Forelimb muscle (tissue), 1 donor: Measurements from ENCODE around the gene ZNF783. TPM values are rescaled to one million over a fixed set of nuclear protein-coding genes. Genes with fewer than 3 reads are reported as not detected.

Source experiments
- DNase-seq: peaks from one replicate; pipeline ENCODE4 v3.0.0-alpha.2; 2013; ENCODE audit warnings: low read depth
- polyA plus RNA-seq: library from polyadenylated mRNA; unstranded; fragments of 120-200 nt; gene quantifications from one replicate; pipeline ENCODE4 v1.2.1, GENCODE V29; 2013; ENCODE audit not compliant: insufficient read length

The ZNF783 gene
- polyA plus RNA-seq, 1 donor: 14.0 TPM

DNA sequence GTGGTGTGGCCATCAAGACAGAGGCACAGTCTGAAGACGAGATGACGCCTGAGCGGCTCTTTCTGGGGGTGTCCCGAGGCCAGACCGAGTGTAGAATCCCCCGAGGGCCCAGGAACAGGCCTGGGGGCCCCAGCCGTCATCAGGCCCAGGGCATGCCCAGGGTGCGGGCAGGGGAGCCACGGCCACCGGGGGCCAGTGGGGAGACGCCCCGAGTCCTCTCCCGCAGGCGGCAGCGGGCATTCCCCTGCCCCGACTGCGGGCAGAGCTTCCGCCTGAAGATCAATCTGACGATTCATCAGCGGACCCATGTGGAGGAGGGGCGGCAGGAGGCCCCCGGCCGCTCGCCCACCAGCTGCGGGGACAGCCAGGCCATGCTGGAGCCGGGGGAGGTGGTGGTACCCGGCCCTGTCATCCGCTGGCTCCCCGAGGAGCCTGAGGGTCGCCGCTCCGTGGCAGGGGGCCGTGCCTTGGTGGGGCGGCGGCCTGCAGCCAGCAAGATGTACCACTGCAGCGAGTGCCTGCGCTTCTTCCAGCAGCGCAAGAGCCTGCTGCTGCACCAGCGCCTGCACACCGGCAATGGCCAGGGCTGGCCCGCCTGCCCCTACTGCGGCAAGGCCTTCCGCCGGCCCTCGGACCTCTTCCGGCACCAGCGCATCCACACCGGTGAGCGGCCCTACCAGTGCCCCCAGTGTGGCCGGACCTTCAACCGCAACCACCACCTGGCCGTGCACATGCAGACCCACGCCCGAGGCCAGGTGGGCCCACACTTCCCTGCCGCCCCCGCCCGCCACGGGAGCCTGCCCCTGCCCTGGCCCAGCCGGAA lies 19.7 kb downstream of the ZNF783 start:
- DNase-seq: no peak

GRCh38 chr7:149282331-149282655 lies 20.3 kb downstream of the ZNF783 start:
- no peak for DNase-seq

- DNase-seq: no peak
These were observed 21.3 kb downstream of the ZNF783 start for GRCh38 chr7:149283321-149283720.

GRCh38 chr7:149284343-149284742 lies 22.3 kb downstream of the ZNF783 start:
- DNase-seq: no peak

DNA sequence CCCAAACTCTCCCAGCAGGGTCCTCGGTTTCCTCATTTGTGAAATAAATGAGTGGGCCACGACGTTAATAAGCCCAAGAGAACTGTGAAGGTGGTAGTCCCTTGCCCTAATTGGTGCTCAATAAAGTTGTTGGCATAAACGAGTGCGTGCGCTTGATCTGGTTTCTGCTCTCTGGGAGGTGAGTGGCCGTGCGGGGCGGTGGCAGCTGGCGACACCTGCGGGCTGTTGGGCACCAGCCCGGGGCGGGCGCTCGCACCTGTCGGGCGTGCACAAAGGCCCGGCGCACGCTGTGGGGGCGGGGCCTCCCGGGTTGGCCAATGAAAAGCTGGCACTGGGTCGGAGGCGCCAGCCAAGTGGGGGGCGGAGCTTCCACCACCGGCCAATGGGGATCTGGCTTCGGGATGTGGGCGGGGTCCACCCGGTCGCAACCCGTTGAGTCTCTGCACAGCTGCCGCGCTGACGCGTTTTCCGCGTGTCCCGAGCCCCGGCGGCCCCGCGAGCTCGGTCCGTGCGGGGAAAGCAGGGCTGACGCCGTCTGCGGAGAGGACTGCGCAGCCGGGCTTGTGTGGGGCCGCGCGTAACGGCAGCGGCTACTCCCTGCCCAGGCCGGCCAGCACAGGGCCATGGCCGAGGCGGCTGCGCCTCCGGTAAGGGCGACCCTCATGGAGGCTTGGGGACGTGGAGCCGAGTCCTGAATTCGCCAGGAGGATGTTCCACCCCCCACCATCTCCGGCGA lies 23.0 kb downstream of the ZNF783 start:
- DNase-seq: peak; percentile 39

GRCh38 chr7:149285603-149286002 lies 23.6 kb downstream of the ZNF783 start:
- DNase-seq: no peak

DNA sequence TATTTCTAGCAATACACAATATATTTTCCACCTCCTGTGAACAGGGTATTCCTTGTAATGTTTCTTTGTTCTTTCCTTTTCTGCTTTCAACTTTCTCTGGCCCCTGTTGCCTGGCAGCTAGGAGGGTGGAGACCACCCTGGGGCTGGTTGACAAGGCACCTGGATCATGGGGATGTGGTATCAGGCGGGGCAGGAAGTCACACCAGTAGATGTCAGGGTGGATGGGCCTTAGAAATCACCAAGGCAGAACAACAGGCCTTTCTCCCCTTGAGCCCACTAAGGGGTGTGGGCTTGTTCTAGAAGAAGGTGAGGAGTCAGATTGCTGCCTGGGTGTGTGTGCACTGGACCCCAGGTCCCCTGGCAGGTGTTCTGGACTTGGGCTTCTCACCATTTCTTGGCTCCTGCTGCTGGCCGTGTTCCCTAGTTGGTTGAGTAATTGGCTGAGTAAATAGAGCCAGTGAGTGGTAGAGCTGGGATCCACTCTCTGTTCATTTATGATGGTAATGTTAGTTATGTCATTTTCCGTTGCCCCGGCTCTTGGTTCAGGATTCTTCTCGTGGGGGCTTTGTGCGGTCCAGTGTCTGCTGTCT lies 24.9 kb downstream of the ZNF783 start:
- no peak for DNase-seq

GRCh38 chr7:149287622-149288021 lies 25.6 kb downstream of the ZNF783 start:
- no peak for DNase-seq

DNA sequence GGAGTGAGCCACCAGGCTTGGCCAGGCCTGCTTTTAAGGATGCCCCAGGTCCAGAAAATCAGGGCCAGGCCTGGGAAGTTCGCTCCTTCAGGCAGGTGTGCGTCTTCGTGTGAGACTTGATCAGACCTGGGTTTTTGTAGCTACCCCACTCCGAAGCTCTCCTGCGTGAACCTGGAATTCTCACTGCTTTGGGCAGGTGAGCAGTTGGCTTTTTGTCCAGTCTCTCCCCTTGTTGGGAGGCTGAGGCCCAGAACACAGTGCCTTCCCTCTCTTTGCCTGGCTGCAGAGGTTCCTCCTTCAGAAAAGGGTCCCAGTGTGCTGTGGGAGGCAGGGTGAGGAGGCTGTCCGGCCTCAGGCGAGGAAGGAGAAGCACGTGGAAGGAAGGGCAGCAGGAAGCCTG lies 27.3 kb downstream of the ZNF783 start:
- DNase-seq: no peak

DNA sequence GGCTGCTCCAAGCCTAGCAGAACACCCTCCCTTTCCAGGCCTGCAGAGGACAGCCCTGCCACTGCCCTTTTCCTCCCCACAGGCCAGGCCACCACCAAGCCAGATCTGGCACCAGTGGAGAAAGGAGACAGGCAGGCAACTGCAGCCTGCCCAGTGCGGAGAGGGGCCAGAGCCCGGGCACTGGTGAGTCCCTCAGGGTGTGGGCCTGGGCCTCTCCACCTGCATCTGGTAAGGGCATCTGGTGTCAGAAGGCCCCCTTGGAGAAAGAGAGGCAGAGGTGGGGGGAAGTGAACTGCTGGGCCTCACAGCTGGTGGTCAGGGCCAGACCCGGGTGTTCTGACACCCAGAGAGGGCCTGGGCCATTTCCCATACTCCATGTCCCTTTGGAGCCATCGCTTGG lies 27.9 kb downstream of the ZNF783 start:
- DNase-seq: no peak

DNA sequence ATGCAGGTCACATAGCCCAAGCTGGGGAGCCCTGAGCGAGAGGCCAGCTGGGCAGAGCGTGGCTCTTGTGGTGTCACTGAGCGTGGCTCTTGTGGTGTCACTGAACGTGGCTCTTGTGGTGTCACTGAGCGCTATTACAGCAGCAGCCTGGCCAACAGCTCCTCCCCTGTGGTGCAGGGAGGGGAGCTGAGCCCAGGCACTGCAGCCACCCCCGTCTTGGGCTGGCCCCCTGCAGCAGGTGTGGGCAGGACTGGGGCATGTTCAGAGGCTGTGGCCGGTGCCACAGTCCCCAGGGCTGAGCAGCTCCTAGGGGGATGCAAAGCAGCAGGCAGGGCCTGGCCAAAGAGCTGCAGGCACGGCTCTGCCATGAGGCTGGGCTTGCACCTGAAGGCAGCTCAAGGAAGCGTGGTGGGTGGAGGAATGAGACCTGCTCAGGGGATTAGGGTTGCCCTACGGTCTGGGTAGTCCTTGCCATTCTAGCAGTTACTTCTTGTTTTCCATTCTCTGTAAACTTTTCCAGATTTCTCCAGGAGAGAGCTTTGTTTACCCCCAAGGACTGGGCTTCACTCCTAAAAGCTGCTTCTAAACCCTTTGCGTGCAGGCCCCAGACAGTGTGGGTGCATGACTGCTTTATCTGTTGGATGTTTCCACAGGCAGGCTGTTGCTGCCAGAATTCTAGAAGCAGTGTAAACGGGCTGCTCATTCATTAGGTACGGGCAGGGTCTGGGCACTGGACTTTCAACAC lies 29.2 kb downstream of the ZNF783 start:
- DNase-seq: no peak

DNA sequence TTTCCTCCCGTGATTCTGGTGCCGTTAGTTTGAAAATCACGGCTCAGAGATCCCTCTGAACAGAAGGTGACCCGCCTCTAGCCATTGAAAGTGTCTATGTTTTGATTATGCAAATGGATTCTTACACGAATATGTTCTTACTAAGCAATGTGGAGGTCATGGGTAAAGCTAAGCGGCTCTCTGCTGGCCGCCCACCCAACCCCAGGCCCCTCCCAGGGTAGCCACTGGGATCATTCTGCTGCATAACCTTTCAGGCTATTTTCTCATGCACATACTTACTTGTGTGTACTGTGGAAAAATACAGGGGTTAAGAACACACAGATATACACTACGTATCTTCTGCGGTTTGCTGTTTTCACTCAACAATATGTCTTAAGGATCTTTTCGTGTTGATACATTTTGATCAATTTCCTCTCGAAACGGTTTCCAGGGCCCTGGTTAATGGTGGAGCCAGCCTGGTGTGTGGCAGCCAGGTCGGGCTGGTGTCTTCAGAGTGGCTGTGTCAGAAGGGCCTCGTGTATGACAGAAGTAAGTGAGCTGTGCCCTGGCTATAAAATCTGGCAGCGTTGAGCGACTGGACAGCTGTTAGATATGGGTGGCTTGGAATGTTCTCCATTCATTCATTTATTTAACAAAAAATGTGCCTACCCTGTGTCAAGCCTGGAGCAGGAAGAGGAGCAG lies 29.9 kb downstream of the ZNF783 start:
- no peak for DNase-seq

- DNase-seq: no peak
These were observed 30.4 kb downstream of the ZNF783 start for GRCh38 chr7:149292462-149292823.

- no peak for DNase-seq
These were observed 31.3 kb downstream of the ZNF783 start for GRCh38 chr7:149293338-149293737.

- no peak for DNase-seq
These were observed 32.1 kb downstream of the ZNF783 start for GRCh38 chr7:149293946-149294633.

DNA sequence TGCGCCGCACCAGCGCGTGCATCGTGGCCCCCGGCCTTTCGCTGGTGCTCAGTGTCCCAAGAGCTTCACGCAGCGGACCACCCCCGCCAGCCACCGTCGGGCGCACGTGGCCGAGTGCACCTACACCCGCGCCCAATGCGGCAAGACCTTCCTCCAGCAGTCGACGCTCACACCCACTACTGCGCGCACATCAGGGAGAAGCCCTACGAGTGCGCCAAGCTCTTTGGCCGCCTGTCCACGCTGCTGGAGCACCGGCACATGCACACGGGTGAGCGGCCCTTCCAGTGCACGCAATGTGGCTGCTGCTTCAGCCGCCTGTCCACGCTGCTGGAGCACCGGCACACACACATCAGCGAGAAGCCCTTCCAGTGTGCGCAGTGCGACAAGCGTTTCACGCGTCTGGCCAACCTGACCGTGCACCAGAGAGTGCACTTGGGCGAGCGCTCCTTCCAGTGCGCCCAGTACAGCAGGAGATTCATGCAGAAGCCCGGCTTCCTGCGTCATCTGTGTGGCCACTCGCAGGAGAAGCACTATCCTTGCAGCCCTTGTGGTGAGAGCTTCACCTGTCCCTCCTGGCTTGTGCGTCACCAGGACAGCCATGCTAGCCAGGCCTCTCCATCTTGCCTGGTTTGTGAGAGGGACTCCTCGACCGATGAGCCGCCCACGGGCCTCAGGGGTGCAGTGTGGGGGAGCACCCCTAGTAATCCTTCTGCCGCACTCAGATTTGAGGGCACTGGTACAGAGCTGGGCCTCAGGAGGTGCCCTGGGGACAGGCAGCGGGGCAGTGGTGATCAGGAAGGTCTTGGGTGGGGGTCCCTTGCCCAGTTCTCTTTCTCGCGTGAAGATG lies 32.9 kb downstream of the ZNF783 start:
- no peak for DNase-seq

DNA sequence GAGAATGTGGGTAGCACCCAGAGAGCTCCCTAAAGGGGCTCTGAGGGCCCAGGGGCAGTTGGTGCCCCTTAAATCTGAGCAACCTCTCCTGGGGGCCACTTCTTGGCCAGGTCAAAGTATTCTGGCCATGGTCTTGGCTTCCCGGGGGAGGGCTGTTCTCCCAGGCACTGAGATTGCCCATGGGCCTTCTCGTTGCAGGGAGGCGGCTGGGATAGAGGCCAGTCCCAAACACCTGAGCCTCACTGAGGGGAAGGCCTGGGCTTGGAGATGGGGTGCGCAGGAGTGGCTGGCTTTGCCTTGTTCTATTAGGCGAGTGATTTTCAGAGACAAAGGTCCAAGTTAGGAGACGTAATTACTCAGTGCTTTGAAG lies 33.5 kb downstream of the ZNF783 start:
- no peak for DNase-seq

DNA sequence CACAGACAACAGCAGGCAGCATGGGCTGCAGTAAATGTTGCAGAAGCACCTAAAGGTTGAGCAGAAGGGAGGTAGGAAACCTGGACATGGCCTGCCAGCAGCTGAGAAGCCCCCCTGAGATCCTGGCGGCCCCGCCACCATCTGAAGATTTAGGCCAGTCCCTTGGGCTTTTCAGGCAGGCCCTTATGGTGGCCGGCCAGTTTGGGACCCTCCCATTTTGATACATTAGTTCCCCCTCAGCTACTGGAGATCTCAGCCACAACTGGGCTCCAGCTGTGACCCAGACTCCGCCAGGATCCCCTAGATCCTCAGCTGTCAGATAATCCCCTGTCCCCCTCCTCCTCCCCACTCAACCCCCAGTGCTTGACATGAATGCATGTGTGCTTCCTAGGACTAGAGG lies 34.4 kb downstream of the ZNF783 start:
- DNase-seq: no peak

GRCh38 chr7:149297034-149297755 lies 35.2 kb downstream of the ZNF783 start:
- DNase-seq: no peak
